GM18873 (cell line): ENCODE measurements around the gene SIGLEC5.
"Not testable (repeated sequence)": the region's sequence is repeated elsewhere in the genome, so short reads cannot be mapped to it uniquely, and the experiment has no call there.

Source experiments
- ATAC-seq: cut with Tn5 transposase; IDR thresholded peaks from one replicate; pipeline ENCODE4 v1.9.1; 2021; ENCODE audit warnings: mild to moderate bottlenecking, moderate library complexity, moderate number of reproducible peaks; ENCODE audit not compliant: unreplicated experiment, low FRiP score

Gene SIGLEC5, protein sequence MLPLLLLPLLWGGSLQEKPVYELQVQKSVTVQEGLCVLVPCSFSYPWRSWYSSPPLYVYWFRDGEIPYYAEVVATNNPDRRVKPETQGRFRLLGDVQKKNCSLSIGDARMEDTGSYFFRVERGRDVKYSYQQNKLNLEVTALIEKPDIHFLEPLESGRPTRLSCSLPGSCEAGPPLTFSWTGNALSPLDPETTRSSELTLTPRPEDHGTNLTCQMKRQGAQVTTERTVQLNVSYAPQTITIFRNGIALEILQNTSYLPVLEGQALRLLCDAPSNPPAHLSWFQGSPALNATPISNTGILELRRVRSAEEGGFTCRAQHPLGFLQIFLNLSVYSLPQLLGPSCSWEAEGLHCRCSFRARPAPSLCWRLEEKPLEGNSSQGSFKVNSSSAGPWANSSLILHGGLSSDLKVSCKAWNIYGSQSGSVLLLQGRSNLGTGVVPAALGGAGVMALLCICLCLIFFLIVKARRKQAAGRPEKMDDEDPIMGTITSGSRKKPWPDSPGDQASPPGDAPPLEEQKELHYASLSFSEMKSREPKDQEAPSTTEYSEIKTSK

DNA sequence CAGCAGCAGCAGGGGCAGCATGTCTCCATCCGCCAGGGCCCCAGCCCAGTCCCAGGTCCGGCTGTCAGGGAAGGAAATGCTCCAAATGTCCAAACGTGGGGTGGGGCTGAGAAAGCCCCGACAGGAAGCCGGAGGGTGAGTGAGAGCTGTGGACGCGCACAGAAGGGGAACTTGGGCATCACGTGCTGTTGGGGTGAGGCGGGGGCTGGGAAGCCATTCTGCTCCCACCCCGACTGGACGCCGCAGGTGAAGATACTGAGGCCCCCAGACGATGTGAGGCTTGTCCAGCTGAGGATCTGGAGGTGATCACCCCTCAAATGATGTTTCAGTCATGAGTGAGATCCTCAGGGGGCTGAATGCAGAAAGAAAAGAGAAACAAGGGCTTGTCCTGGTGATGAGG, at the start of gene SIGLEC5:
Gene SIGLEC5 (minus strand): TSS at position 87 of the 400 bp plus-strand sequence. CDS start 66 bp downstream, at position 21.
- ATAC-seq, result not testable (repeated sequence)

DNA sequence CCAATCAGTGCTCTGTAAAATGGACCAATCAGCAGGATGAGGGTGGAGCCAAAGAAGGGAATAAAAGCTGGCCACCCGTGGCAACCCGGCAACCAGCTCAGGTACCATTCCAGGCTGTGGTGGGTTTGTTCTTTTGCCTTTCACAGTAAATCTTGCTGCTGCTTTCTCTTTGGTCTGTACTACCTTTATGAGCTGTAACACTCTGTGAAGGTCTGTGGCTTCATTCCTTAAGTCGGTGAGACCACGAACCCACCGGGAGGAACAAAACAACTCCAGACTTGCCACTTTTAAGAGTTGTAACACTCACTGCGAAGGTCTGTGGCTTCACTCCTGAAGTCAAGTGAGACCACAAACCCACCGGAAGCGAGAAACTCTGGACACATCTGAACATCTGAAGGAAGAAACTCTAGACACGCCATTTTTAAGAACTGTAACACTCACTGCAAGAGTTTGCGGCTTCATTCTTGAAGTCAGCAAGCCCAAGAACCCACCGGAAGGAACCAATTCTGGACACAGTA, 46.4 kb upstream of the SIGLEC5 start:
- ATAC-seq, result no peak

DNA sequence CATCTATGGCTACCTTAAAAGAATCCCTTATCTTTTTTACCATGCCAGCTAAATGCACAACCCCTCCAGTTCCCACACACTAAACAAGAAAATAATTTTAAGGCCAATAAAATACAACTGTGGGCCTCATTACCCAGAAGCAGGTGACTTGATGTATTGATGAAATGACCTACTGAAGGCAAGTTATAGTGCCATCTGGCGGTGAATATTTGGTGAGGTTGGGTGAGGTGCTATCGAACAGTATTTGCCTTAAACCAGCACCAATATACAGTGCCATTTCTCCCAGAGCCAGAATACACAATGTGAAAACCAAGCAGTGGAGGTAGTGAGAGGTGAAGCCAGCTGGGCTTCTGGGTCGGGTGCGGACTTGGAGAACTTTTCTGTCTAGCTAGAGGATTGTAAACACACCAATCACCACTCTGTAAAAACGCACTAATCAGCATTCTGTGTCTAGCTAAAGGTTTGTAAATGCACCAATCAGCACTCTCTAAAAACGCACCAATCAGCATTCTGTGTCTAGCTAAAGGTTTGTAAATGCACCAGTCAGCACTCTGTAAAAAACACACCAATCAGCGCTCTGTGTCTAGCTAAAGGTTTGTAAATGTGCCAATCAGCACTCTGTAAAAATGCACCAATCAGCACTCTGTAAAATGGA, 45.8 kb upstream of the SIGLEC5 start:
- not testable (repeated sequence) for ATAC-seq

DNA sequence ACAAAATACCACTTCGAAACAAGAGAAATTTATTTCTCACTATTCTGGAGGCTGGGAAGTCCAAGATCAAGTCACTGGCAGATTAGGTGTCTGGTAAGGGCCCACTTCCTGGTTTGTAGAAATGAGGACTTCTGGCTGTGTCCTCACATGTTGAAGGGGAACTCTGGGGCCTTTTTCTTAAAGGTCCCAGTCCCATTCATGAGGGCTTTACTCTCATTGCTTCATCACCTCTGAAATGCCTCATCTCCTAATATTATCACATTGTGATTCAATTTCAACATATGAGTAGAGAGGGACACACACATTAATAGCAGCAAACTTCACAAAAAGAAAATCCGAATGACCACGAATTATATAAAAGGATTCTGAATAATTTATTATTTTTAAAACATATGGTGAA, 38.0 kb upstream of the SIGLEC5 start:
- no peak for ATAC-seq

DNA sequence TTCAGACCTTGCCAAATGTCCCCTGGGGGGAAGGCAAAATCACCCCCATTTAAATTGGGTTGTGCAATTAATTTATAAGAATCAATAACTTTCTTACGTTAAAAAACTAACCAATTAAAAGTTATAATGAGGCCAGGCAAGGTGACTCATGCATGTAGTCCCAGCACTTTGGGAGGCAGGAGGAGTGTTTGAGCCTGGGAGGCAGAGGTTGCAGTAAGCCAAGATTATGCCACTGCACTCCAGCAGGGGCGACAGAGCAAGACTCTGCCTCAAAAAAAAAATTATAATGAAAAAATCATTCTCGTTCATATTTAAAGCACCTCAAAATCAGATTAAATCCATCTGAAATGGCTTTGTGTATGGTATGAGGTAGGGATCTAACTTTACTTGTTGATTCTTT, 34.8 kb upstream of the SIGLEC5 start:
- no peak for ATAC-seq

DNA sequence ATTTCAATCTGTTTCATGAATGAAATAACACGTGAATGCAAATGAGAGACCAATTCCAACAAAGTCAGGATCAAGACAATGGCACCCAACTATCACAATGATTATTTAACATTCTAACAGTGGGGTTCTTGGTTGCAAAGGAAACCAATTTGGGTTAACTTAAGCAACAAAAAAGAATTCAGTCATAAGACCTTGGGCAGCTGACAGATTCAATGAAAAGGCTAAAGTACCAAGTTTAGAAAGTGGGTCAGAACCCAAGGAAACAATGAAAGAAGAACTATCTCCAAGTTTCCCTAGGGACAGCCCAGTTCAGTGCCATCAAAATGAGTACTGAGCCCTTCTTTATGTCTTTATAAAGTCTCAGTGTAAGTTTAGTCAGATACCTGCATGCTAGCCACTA, 33.9 kb upstream of the SIGLEC5 start:
- ATAC-seq, result no peak

DNA sequence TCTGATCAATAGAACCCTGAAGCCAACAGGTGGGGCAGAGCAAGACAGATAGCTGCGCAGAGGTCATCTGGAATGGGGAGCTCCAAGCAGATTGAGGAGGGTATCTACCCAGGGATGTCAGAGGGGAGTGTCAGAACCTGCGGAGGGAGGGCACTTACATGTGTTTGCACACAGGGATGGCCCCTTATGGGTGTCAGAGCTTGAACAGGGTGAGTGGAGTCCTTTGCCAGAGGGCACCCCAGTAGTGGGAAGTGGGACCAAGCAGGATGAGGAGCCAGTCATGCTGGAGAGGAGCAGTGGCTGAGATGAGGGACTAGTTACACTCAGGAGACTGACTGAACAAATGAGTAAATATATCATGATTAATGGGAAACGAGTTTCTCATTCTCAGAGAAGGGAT, 33.4 kb upstream of the SIGLEC5 start:
- no peak for ATAC-seq

DNA sequence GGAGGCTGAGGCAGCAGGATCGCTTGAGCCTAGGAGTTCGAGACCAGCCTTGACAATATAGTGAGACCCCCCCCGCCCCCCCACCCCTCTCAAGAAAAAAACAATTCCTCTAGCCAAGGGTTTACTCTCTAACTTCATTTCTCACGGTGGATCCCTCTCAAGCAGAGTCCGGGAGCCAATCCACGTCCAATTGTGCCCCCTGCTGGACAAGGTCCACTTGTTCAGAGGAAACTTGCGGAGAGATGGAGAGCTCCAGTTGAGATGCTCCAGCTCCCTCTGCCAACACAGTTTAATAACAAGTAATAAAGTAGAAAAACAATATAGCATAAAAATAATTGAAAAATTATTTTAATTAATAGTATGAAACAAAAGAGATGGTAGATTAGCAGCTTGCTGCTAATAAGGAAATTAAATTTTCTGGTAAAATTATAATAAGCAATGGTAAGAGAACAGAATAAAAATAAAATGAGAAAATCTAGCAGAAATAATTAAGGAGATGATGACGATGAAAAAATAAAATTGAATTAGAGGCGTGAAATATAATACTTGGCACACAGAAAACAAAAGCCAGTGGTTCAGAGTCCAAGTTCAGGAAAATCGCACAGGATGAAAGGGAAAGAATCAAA, 30.9 kb upstream of the SIGLEC5 start:
- no peak for ATAC-seq

DNA sequence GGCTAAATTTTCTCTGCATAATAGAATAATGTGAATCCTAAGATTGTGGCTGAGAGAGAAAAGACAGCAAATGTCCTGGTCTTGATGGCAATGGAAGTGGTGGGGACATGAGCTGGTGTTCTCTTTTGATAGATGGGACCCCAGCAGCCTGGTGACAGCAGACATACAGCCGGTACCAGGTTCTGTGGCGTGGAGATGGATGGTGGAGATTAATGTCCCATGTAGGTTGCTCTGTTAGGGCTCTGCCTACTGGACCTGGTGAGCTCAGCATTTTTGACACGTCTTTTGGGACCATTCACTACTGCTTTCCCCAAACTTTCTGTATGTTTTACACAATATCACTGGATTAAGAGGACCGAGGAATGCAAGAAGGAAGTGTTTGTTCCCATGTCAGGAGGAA, 24.6 kb upstream of the SIGLEC5 start:
- ATAC-seq, result no peak

DNA sequence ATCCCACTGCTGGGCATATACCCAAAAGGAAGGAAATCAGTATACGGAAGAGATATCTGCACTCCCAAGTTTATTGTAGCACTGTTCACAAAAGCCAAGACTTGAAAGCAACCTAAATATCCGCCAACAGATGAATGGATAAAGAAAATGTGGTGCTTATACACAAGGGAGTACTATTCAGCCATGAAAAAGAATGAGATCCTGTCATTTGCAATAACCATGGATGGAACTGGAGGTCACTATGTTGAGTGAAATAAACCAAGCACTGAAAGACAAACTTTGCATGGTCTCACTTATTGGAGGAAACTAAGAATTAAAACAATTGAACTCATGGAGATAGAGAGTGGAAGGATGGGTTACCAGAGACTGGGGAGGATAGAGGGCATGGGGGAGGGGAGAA, 23.0 kb upstream of the SIGLEC5 start:
- ATAC-seq, result no peak

DNA sequence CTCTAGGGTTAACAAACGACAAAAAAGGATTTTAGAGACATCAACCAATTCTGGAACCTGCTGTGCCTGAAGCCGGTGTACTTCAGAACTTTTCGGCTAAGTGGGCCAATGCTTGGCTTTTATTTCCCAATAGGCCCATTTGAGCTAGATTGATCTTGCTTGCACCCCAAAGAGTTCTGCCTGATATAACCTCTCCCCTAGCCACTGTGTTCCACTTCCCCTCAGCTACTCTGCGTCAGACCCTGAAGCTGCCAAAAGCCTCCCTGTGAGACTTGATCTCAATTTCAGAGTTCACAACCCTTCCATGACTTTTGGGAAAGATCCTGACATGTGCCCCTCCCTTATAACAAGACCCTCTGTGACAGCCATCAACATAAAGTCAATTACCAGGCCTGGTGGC, 22.1 kb upstream of the SIGLEC5 start:
- no peak for ATAC-seq

DNA sequence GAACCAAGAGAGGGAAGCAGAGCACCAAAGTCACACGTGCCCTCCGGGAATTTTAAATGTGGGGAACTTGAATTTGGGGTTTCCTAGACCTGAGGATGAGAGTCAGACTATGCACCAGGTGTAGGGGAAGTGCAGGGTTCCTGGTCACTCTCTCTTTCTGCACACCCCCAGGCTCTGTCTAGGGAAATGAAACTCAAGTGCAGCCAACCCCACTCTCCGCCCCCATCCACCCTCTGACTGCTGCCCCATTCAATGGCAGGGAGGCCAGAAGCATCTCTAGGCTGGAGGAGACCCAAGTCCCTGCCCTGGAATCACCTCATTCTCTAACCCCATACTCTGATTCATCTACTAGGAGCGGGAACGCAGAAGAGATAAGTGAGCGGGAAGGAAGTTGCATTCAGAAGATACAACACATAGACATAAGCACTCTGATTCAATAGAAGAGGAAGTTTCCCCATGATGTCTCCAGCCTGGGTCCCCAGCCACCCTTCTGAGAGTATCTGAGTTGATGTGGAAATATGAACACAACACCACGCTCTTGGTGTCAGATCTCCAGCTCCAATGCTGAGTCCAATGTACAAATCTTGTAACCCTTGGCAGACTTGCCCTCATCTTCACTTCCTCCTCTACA, 21.1 kb upstream of the SIGLEC5 start:
- no peak for ATAC-seq

DNA sequence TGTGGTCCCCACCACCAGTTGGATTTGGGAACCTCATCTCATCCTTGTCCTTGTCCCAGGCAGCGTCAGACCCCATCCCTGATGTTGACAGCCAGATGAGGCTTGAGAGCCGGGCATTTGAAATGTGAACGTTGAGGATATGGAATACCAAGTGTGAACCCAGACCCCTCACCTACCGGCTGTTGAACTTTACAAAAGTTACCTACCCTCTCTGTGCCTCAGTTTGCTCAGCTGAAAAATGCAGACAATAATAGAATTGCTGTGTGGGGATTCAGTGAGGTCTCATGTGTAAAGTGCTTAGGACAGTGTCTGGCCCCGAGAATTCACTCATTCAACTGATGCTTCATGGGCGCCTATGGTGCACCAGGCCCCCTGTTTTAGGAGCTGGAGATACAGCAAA, 17.1 kb upstream of the SIGLEC5 start:
- ATAC-seq, result no peak

DNA sequence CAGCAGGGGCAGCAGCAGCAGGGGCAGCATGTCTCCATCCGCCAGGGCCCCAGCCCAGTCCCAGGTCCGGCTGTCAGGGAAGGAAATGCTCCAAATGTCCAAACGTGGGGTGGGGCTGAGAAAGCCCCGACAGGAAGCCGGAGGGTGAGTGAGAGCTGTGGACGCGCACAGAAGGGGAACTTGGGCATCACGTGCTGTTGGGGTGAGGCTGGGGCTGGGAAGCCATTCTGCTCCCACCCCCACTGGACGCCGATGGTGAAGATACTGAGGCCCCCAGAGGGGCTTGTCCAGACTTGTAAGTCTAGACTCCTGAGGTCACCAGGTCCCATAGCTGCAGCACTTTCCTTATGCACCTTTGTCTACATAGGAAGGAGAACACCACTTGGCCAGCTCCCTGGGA, 16.5 kb upstream of the SIGLEC5 start, which contains the start of gene SIGLEC14:
Gene SIGLEC14 (minus strand): TSS at position 96 of the 400 bp plus-strand sequence. CDS start 66 bp downstream, at position 30.
- not testable (repeated sequence) for ATAC-seq

DNA sequence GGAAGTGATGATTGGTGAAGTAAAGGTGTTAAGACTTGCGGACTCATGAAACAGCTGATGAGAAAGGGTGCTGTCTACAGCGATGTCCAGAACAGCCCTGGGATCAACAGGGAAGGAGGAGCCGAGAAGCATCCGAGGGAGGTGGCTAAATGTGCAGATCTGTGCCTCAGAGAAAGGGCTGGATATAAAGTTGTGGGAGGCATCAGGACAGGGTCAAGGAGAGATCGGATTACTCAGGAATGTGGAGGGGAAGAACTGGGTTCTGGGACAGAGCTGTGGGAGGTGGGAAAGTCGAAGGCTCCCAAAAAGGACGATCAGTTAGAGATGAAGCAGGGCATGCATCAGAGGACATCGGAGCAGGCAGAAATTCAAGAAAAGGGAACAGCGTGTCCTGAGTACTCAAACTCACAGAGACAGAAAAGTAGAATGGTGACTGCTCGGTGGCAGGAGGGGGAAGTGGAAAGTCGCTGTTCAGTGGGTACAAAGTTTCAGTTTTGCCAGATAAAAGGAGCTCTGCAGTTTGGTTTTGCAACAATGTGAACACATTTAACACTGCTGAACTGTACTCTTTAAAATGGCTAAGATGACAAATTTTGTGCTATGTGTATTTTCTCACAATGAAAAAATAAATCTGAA, 14.6 kb upstream of the SIGLEC5 start:
- no peak for ATAC-seq

DNA sequence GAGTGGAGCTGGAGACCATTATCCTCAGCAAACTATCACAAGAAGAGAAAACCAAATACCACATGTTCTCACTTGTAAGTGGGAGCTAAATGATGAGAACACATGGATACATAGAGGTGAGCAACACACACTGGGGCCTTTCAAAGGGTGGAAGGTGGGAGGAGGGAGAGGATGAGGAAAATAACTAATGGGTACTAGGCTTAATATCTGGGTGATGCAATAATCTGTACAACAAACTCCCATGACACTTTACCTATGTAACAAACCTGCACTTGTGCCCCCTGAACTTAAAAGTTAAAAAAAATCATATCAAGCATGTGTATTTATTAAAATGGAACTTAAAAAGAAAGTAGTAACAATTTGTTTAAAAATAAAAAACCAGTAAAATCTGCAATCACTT, 11.4 kb upstream of the SIGLEC5 start:
- ATAC-seq, result no peak

DNA sequence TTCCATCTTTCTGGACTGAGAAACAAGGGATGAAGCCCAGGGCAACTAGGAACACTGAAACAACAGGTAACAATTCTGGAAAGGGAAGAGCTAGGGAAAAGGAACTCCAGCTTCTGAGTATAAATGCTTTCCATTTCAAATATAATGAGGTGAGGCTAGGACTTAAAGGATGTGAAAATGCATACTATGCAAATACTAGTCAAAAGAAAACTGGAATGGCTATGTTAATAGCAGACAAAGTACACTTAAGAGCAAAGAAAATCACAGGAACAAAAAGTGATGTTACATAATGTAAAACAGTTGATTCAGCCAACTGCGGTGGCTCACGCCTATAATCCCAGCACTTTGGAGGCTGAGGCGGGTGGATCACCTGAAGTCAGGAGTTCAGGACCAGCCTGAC, 10.2 kb upstream of the SIGLEC5 start:
- ATAC-seq, result no peak

DNA sequence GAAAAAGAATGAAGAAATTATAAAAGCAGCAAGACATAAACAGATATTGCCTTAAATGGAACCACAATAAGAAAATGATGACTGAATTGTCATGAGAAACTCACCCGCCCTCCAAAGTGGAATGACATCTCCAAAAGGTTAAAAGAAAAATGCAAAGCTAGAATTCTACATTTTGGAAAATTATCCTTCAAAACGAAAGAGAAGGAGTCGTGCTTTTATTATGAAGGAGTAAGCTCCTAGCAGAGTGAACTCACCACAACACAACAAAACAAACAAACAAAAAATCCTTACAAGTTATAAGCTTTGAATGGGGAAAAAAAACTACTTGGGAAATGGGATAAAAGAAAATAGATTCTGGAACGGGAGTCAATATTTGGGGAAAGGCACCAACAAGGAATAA, 9.7 kb upstream of the SIGLEC5 start:
- no peak for ATAC-seq

DNA sequence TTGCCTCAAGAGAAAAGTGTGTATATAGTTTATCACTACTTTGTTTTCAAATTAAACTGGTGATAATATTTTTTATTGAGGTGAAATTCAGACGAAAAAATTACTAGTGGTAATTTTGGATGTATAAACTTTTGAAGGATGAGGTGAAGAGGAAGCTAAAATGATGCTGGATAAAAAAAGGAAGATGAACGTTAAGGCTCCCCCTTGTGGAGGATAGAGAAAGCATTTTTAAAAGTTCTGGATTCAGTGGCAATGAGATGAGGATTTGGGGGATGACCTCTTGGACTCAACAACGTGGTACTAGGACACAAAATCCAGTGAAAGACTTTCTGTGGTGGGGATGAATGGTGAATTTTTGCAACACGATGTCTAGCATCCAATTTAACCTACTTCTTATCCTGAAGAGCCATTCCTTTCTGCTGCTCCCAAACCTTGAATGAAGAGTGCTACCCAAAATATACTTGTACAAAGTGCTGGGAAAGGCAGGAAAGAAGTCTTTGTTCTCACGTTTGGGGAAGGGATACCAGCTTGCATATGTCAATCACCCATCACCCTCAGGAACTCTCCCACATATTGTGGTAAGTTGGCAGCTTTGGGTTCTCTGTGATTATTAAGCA, 7.3 kb upstream of the SIGLEC5 start:
- no peak for ATAC-seq

DNA sequence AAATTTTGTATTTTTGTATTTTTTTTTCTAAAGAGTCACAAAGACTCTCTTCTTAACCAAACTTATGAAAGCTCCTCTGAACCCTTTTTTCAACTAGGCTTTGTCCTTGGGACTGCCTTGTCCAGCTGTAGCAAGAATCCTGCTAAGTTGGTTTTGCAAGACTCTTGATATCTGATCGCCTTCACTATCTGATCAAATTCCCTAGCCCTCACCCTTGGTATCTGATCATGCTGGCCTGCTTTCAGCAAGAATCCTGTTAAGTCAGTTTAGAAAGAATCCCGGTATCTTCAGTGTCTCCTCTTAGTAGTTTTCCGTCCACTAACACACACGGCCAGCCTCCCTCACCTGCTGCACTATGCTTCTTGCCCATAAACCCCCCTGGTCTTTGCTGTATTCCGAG, 1.9 kb upstream of the SIGLEC5 start:
- no peak for ATAC-seq
